Esophagus muscularis mucosa (tissue), 4 donors: ENCODE measurements around the gene LGALS9.

ENCODE experiments used
- EP300 ChIP-seq: sonication (generic); formaldehyde crosslinking; IDR thresholded peaks from one replicate; pipeline ENCODE4 v1.6.1; 2017; ENCODE audit warnings: antibody characterized with exemption
- POLR2A ChIP-seq: fragments of 450-650 bp; IDR thresholded peaks from one replicate; pipeline ENCODE4 v1.6.1; 2017; ENCODE audit warnings: antibody characterized with exemption, moderate library complexity, mild to moderate bottlenecking, low read depth
- POLR2AphosphoS5 ChIP-seq, 2 donors: sonication (generic); formaldehyde crosslinking; IDR thresholded peaks; one replicate each; pipeline ENCODE4 v1.6.1; 2017; ENCODE audit warnings: antibody characterized with exemption in 2 of 2
- TF ChIP-seq, protein P1 (sequence below), 3 experiments: fragments of 200-600 bp in 2 of 3; fragments of 450-650 bp in 1 of 3; sonication (generic) in 2 of 3; IDR thresholded peaks; one replicate each; pipeline ENCODE4 v1.5.1; 2017 to 2019; ENCODE audit warnings: antibody characterized with exemption in 3 of 3, mild to moderate bottlenecking in 2 of 3, moderate library complexity in 1 of 3

DNA sequence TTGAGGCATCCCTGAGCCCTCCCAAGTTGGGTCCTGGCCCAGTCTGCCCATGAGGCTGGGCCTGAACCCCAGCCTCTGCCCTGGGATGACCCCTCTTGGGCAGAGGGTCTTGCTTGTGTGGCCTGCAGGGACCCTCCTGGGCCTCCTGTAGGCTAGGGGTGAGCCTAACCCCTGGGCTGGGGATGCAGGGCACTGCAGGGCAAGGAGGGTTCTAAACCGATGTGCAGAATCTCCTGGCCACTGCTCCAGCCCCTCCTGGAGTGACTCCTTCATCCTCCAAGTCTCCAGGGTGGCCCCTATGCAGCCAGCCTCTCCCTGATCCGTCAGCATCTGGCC is 37.5 kb downstream of the LGALS9 start:
- TF ChIP-seq POLR2A (no peak), POLR2AphosphoS5 (IDR thresholded peaks at IDR 0.05) (no peak), EP300 (no peak)
- TF ChIP-seq, protein P1, sequence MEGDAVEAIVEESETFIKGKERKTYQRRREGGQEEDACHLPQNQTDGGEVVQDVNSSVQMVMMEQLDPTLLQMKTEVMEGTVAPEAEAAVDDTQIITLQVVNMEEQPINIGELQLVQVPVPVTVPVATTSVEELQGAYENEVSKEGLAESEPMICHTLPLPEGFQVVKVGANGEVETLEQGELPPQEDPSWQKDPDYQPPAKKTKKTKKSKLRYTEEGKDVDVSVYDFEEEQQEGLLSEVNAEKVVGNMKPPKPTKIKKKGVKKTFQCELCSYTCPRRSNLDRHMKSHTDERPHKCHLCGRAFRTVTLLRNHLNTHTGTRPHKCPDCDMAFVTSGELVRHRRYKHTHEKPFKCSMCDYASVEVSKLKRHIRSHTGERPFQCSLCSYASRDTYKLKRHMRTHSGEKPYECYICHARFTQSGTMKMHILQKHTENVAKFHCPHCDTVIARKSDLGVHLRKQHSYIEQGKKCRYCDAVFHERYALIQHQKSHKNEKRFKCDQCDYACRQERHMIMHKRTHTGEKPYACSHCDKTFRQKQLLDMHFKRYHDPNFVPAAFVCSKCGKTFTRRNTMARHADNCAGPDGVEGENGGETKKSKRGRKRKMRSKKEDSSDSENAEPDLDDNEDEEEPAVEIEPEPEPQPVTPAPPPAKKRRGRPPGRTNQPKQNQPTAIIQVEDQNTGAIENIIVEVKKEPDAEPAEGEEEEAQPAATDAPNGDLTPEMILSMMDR (IDR thresholded peaks at IDR 0.05) = no peak
